Measurements from ENCODE around the gene GGA2. TPM values are rescaled to one million over a fixed set of nuclear protein-coding genes. Genes with fewer than 3 reads are reported as not detected.

Gene GGA2
- total RNA-seq, 1 experiment from 2014 or later, result 43.6 TPM

- DNase-seq (ENCODE audit: low read depth, low spot score), result no peak
These were observed 521 bp downstream of the GGA2 start for GRCh38 chr16:23509782-23510163.

GRCh38 chr16:23509441-23509754 is 896 bp downstream of the GGA2 start:
- no peak for DNase-seq (ENCODE audit: low read depth, low spot score)
- in situ Hi-C loops (cut with HindIII; ENCODE audit: low pct_unique_long_range_greater_than_20kb, low sequenced_read_pairs), result no loop called here

More at GRCh38 chr16:23509782-23510163, 521 bp downstream of the GGA2 start:
- in situ Hi-C loops (cut with HindIII; ENCODE audit: low pct_unique_long_range_greater_than_20kb, low sequenced_read_pairs), result no loop called here

GRCh38 chr16:23508589-23509440 is 1.5 kb downstream of the GGA2 start:
- in situ Hi-C loops (cut with HindIII; ENCODE audit: low pct_unique_long_range_greater_than_20kb, low sequenced_read_pairs), result no loop called here
- DNase-seq (ENCODE audit: low read depth, low spot score), result no peak

GRCh38 chr16:23506606-23506994 is 3.7 kb downstream of the GGA2 start:
- in situ Hi-C loops (cut with HindIII; ENCODE audit: low pct_unique_long_range_greater_than_20kb, low sequenced_read_pairs), result no loop called here
- no peak for DNase-seq (ENCODE audit: low read depth, low spot score)

GRCh38 chr16:23505671-23506605 is 4.4 kb downstream of the GGA2 start:
- in situ Hi-C loops (cut with HindIII; ENCODE audit: low pct_unique_long_range_greater_than_20kb, low sequenced_read_pairs), result no loop called here
- DNase-seq (ENCODE audit: low read depth, low spot score), result peak; percentile 40

GRCh38 chr16:23505180-23505665 is 5.1 kb downstream of the GGA2 start:
- DNase-seq (ENCODE audit: low read depth, low spot score), result no peak
- in situ Hi-C loops (cut with HindIII; ENCODE audit: low pct_unique_long_range_greater_than_20kb, low sequenced_read_pairs), result no loop called here

- peak; percentile 56 for DNase-seq (ENCODE audit: low read depth, low spot score)
- in situ Hi-C loops (cut with HindIII; ENCODE audit: low pct_unique_long_range_greater_than_20kb, low sequenced_read_pairs), result no loop called here
These were observed 5.7 kb downstream of the GGA2 start for GRCh38 chr16:23504453-23505179.

- no peak for DNase-seq (ENCODE audit: low read depth, low spot score)
- in situ Hi-C loops (cut with HindIII; ENCODE audit: low pct_unique_long_range_greater_than_20kb, low sequenced_read_pairs), result no loop called here
These were observed 6.2 kb downstream of the GGA2 start for GRCh38 chr16:23504076-23504452.

- in situ Hi-C loops (cut with HindIII; ENCODE audit: low pct_unique_long_range_greater_than_20kb, low sequenced_read_pairs), result no loop called here
These were observed 7.8 kb downstream of the GGA2 start for GRCh38 chr16:23502466-23502865.

GRCh38 chr16:23501291-23501690 is 9.0 kb downstream of the GGA2 start:
- DNase-seq (ENCODE audit: low read depth, low spot score), result no peak
- in situ Hi-C loops (cut with HindIII; ENCODE audit: low pct_unique_long_range_greater_than_20kb, low sequenced_read_pairs), result no loop called here

More at GRCh38 chr16:23502466-23502865, 7.8 kb downstream of the GGA2 start:
- DNase-seq (ENCODE audit: low read depth, low spot score), result no peak

GRCh38 chr16:23500862-23501225 is 9.4 kb downstream of the GGA2 start:
- no peak for DNase-seq (ENCODE audit: low read depth, low spot score)
- in situ Hi-C loops (cut with HindIII; ENCODE audit: low pct_unique_long_range_greater_than_20kb, low sequenced_read_pairs), result no loop called here

- in situ Hi-C loops (cut with HindIII; ENCODE audit: low pct_unique_long_range_greater_than_20kb, low sequenced_read_pairs), result no loop called here
These were observed 10.0 kb downstream of the GGA2 start for GRCh38 chr16:23500212-23500861.

GRCh38 chr16:23499801-23500200 is 10.5 kb downstream of the GGA2 start:
- in situ Hi-C loops (cut with HindIII; ENCODE audit: low pct_unique_long_range_greater_than_20kb, low sequenced_read_pairs), result no loop called here
- no peak for DNase-seq (ENCODE audit: low read depth, low spot score)

More at GRCh38 chr16:23500212-23500861, 10.0 kb downstream of the GGA2 start:
- DNase-seq (ENCODE audit: low read depth, low spot score), result no peak

GRCh38 chr16:23498863-23499262 is 11.4 kb downstream of the GGA2 start:
- in situ Hi-C loops (cut with HindIII; ENCODE audit: low pct_unique_long_range_greater_than_20kb, low sequenced_read_pairs), result no loop called here
- no peak for DNase-seq (ENCODE audit: low read depth, low spot score)

- no peak for DNase-seq (ENCODE audit: low read depth, low spot score)
- in situ Hi-C loops (cut with HindIII; ENCODE audit: low pct_unique_long_range_greater_than_20kb, low sequenced_read_pairs), result no loop called here
These were observed 12.8 kb downstream of the GGA2 start for GRCh38 chr16:23497543-23497868.

GRCh38 chr16:23496821-23497542 is 13.3 kb downstream of the GGA2 start:
- peak; percentile 82 for DNase-seq (ENCODE audit: low read depth, low spot score)
- in situ Hi-C loops (cut with HindIII; ENCODE audit: low pct_unique_long_range_greater_than_20kb, low sequenced_read_pairs), result no loop called here

GRCh38 chr16:23495671-23496070 is 14.6 kb downstream of the GGA2 start:
- DNase-seq (ENCODE audit: low read depth, low spot score), result no peak
- in situ Hi-C loops (cut with HindIII; ENCODE audit: low pct_unique_long_range_greater_than_20kb, low sequenced_read_pairs), result no loop called here
